ENCODE results near the gene PPP2R2D. TPM values are rescaled to one million over a fixed set of nuclear protein-coding genes. Genes with fewer than 3 reads are reported as not detected.

The PPP2R2D gene
- total RNA-seq, 1 experiment from 2014 or later, result 33.2 TPM

DNA sequence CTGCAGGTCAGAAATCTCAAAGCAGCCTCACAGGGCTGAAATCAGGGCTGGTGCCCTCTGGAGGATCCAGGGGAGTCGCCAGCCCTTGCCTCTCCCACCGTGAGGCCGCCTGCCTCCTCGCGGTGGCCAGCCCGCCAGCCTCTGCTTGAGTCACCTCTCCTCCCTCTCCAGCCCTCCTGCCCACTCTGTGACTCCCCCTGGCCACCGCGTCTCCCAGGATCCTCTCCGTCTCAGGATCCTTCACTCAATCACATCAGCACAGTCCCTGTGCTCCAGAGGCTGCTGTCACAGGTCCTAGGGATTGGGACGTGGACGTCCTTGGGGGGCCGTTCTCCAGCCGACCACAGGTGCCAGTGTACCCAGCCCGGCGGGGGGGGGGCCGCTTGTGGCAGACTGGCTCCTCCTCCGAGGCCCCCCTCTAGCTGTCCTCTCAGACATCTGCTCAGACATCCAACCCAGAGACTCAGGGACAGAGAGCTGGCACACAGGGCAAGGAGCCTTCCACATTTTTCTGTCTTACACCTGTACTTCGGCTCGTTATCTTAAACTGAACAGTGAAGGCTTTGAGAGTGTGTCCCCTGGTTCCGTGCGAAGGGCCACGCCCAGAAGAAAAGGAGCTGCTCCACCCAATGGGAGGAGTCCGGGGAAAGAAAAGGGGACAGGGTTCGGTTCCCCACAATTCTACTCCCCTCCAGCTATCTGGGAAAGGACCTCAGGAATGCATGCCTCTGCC lies 9.4 kb upstream of the PPP2R2D start (continued):
- no peak for TF ChIP-seq NR2C2 (CRISPR knock-in tag; IDR thresholded peaks at IDR 0.05)
- TF ChIP-seq JUN (CRISPR knock-in tag; IDR thresholded peaks at IDR 0.05), result no peak
- TF ChIP-seq, protein P1, sequence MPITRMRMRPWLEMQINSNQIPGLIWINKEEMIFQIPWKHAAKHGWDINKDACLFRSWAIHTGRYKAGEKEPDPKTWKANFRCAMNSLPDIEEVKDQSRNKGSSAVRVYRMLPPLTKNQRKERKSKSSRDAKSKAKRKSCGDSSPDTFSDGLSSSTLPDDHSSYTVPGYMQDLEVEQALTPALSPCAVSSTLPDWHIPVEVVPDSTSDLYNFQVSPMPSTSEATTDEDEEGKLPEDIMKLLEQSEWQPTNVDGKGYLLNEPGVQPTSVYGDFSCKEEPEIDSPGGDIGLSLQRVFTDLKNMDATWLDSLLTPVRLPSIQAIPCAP (CRISPR knock-in tag; IDR thresholded peaks at IDR 0.05), result no peak
- TF ChIP-seq KAT7 (CRISPR knock-in tag; IDR thresholded peaks at IDR 0.05; ENCODE audit: borderline replicate concordance), result no peak
- TF ChIP-seq GTF2I (CRISPR knock-in tag; conservative IDR thresholded peaks at IDR 0.05), result no peak
- no peak for TF ChIP-seq ZNF425 (CRISPR knock-in tag; conservative IDR thresholded peaks at IDR 0.05)
- TF ChIP-seq IRF2 (CRISPR knock-in tag; IDR thresholded peaks at IDR 0.05; ENCODE audit: borderline replicate concordance, low read depth), result no peak
- no peak for TF ChIP-seq NFATC4 (CRISPR knock-in tag; IDR thresholded peaks at IDR 0.05)

- Mint-ChIP-seq H3K4me3 (no peak overlapping the region), H3K27ac (no peak overlapping the region), H3K36me3 (no peaks in the 10 kb centered on the region), H3K4me1 (peaks cover 4% of the 10 kb centered on the region; the same call in 1 of the 2 replicates), H3K9me3 (0 out of 2 replicates have a peak, but pooled peaks cover 4% of the 10 kb centered on the region), H3K27me3 (ENCODE audit: low read depth) (no peaks in the 10 kb centered on the region; the same call in 1 of the 2 replicates)
- ChIA-PET CTCF (interaction anchor here (0.6 to 1.7 kb wide), 9 partner anchors 8 to 1782 kb away, joined by 3 to 7 read pairs (median 3); partner anchors contain the start of gene C10orf143), POLR2A (no interaction called here)
- no peak for DNase-seq (ENCODE audit: low spot score)
- TF ChIP-seq PRRX2 (CRISPR knock-in tag; IDR thresholded peaks at IDR 0.05), result no peak
- TF ChIP-seq GABPB1 (CRISPR knock-in tag; IDR thresholded peaks at IDR 0.05), result 0 out of 2 replicates have a peak, but pooled peaks have one; percentile 18
- no peak for ATAC-seq
Observed at GRCh38 chr10:131891929-131892805, 8.6 kb upstream of the PPP2R2D start.

GRCh38 chr10:131892806-131893675 lies 7.8 kb upstream of the PPP2R2D start:
- H3K27me3 Mint-ChIP-seq (ENCODE audit: low read depth), result no peaks in the 10 kb centered on the region; the same call in 1 of the 2 replicates
- H3K4me1 Mint-ChIP-seq, result peaks cover 4% of the 10 kb centered on the region; the same call in 1 of the 2 replicates
- no peak for TF ChIP-seq NFE2L1 (CRISPR knock-in tag; IDR thresholded peaks at IDR 0.05)
- no peak for TF ChIP-seq SP1 (CRISPR knock-in tag; conservative IDR thresholded peaks at IDR 0.05)
- TF ChIP-seq, protein P2, sequence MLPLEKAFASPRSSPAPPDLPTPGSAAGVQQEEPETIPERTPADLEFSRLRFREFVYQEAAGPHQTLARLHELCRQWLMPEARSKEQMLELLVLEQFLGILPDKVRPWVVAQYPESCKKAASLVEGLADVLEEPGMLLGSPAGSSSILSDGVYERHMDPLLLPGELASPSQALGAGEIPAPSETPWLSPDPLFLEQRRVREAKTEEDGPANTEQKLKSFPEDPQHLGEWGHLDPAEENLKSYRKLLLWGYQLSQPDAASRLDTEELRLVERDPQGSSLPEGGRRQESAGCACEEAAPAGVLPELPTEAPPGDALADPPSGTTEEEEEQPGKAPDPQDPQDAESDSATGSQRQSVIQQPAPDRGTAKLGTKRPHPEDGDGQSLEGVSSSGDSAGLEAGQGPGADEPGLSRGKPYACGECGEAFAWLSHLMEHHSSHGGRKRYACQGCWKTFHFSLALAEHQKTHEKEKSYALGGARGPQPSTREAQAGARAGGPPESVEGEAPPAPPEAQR (CRISPR knock-in tag; IDR thresholded peaks at IDR 0.05), result no peak
- TF ChIP-seq ESRRA (CRISPR knock-in tag; IDR thresholded peaks at IDR 0.05; ENCODE audit: borderline replicate concordance), result no peak
- H3K27ac Mint-ChIP-seq, result no peak overlapping the region
- DNase-seq (ENCODE audit: low spot score) (no peak), ATAC-seq (no peak)
- POLR2A ChIA-PET, result no interaction called here
- no peaks in the 10 kb centered on the region for H3K36me3 Mint-ChIP-seq
- CTCF ChIA-PET, result no interaction called here
- 0 out of 2 replicates have a peak, but pooled peaks cover 2% of the 10 kb centered on the region for H3K9me3 Mint-ChIP-seq
- H3K4me3 Mint-ChIP-seq, result no peak overlapping the region

Data from WTC11 (cell line).